Adrenal gland (tissue), 5 donors: Measurements from ENCODE around the gene ZNF804A.

Source experiments
- CTCF ChIP-seq, 6 experiments: fragments of 450-650 bp in 4 of 6; fragments of 200-600 bp in 2 of 6; sonication (generic) in 1 of 6; IDR thresholded peaks; 1 replicate in 5 of 6; 2 replicates in 1 of 6; pipeline versions ENCODE4 v1.5.1 to v1.8.0; 2016 to 2021; ENCODE audit warnings: antibody characterized with exemption in 6 of 6, mild to moderate bottlenecking in 2 of 6, moderate library complexity in 1 of 6
- POLR2A ChIP-seq, 2 donors: fragments of 450-650 bp; IDR thresholded peaks; one replicate each; pipeline ENCODE4 v1.6.1; 2017; ENCODE audit warnings: antibody characterized with exemption in 2 of 2, mild to moderate bottlenecking in 2 of 2, moderate library complexity in 1 of 2
- donor health status: DM: no; HTN: no; CAD: no.

- TF ChIP-seq CTCF (IDR thresholded peaks at IDR 0.05): no peak
- TF ChIP-seq POLR2A (IDR thresholded peaks at IDR 0.05): no peak
Observed at GRCh38 chr2:184680825-184681224, 82.5 kb downstream of the ZNF804A start.
